Adrenal gland (tissue), 12 donors: Measurements from ENCODE around the gene ZNF277. TPM values are rescaled to one million over a fixed set of nuclear protein-coding genes. Genes with fewer than 3 reads are reported as not detected.

Experiments used
- DNase-seq, 7 donors: peaks; one replicate each; pipeline ENCODE4 v3.0.0-alpha.2; 2019 to 2020
- H3K27ac ChIP-seq, 5 donors: fragments of 200-600 bp; sonication (generic) in 4 of 5; 1 replicate in 3 of 5; 2 replicates in 2 of 5; pipeline versions ENCODE4 v1.5.1 to v1.8.0; 2016 to 2020; ENCODE audit warnings: mild to moderate bottlenecking in 1 of 5
- H3K27me3 ChIP-seq: fragments of 200-600 bp; 2 replicates; pipeline ENCODE4 v1.8.0; 2021
- H3K36me3 ChIP-seq, 2 donors: fragments of 200-600 bp; replicated peaks in 1 of 2; 1 replicate in 1 of 2; 2 replicates in 1 of 2; pipeline versions ENCODE4 v1.5.1 to v1.8.0; 2018 to 2022
- H3K4me1 ChIP-seq, 2 donors: fragments of 200-600 bp; replicated peaks in 1 of 2; 1 replicate in 1 of 2; 2 replicates in 1 of 2; pipeline versions ENCODE4 v1.5.1 to v1.8.0; 2018 to 2021
- H3K4me3 ChIP-seq, 4 donors: fragments of 200-600 bp; sonication (generic) in 3 of 4; one replicate each; pipeline ENCODE4 v1.5.1; 2016 to 2018
- H3K9me3 ChIP-seq, 3 donors: fragments of 200-600 bp; sonication (generic) in 1 of 3; replicated peaks in 1 of 3; 1 replicate in 2 of 3; 2 replicates in 1 of 3; pipeline versions ENCODE4 v1.5.1 to v1.8.0; 2016 to 2021
- POLR2A ChIP-seq, 2 donors: fragments of 450-650 bp; IDR thresholded peaks; one replicate each; pipeline ENCODE4 v1.6.1; 2017; ENCODE audit warnings: antibody characterized with exemption in 2 of 2, mild to moderate bottlenecking in 2 of 2, moderate library complexity in 1 of 2
- WGBS, 4 donors: extraction: QIAGEN DNeasy Blood & Tissue Kit in 2 of 4; methylation state at CpG; one replicate each; pipeline versions ENCODE4 v1.1.5 to v1.1.7; 2013 to 2017; 5-methylcytosine and 5-hydroxymethylcytosine counted together
- intact Hi-C, 2 donors: fragments of 100-400 bp; cut with DNase I; formaldehyde crosslinking; loops; one replicate each; pipeline versions ENCODE4 v1.14.1 to v1.15.0; 2022 to 2023
- polyA plus RNA-seq, 3 donors: library from polyadenylated mRNA; stranded (reverse); fragments of 200-250 nt in 2 of 3; fragments of 350-450 nt in 1 of 3; fragmentation: Illumina TruSeq in 1 of 3; extraction: RNeasy Lipid Tissue Mini Kit (QIAGEN cat#74804) in 1 of 3; gene quantifications; one replicate each; pipeline ENCODE4 v1.2.3, GENCODE V29; 2013 to 2014
- total RNA-seq, 9 donors: library from RNA; depleted of rRNA in 4 of 9; stranded (reverse); fragments of >200 nt in 4 of 9; fragments of 120-200 nt in 1 of 9; fragmentation: NEBNext Ultra II Directional in 1 of 9; extraction: Animal tissue kit (Norgen Biotek cat#: 25700) in 1 of 9; gene quantifications; one replicate each; pipeline versions ENCODE4 v1.1.0 to v1.2.4, GENCODE V29; 2013 to 2023
- TF ChIP-seq, protein P1 (sequence below), 6 experiments: fragments of 450-650 bp in 4 of 6; fragments of 200-600 bp in 2 of 6; sonication (generic) in 1 of 6; IDR thresholded peaks; 1 replicate in 5 of 6; 2 replicates in 1 of 6; pipeline versions ENCODE4 v1.5.1 to v1.8.0; 2016 to 2021; ENCODE audit warnings: antibody characterized with exemption in 6 of 6, mild to moderate bottlenecking in 2 of 6, moderate library complexity in 1 of 6
- donor health status: healthy with polysubstance abuse.
- donor health status: Bipolar disorder and iron deficiency.
- donor health status: DM: yes; HTN: yes; CAD: no.
- donor health status: DM: no; HTN: no; CAD: no.
- donor health status: DM: no; HTN: no; CAD: no.
- donor health status: DM: yes; HTN: yes; CAD: no.

Gene ZNF277
- total and polyA plus RNA-seq, 12 donors: 12.6 to 30.6 (median 19.7) TPM

DNA sequence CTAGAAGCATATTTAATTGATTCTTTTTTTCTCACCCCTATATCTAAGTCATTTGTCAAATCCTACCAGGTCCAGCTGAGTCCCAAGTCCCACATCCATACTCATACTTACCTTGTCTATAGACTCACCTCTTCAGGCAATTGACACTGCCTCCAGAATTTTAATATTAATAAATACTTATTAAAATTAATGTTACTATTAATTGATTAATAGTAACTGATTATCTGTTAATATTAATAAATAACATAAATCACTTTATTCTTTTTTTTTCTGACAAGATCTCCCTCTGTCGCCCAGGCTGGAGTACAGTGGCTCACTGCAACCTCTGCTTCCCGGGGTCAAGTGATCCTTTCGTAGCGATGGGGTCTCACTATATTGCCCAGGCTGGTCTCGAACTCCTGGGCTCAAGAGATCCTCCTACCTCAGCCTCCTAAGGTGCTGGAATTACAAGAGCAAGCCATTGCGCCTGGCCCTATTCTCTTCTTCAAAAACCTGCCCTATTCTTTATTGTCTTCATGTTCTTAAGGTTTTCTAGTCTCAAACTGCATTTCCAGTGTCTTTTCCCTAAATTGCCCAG lies 94.4 kb downstream of the ZNF277 start:
- H3K9me3 ChIP-seq: no peaks in the 10 kb centered on the region
- intact Hi-C loops: no loop called here
- TF ChIP-seq, protein P1, sequence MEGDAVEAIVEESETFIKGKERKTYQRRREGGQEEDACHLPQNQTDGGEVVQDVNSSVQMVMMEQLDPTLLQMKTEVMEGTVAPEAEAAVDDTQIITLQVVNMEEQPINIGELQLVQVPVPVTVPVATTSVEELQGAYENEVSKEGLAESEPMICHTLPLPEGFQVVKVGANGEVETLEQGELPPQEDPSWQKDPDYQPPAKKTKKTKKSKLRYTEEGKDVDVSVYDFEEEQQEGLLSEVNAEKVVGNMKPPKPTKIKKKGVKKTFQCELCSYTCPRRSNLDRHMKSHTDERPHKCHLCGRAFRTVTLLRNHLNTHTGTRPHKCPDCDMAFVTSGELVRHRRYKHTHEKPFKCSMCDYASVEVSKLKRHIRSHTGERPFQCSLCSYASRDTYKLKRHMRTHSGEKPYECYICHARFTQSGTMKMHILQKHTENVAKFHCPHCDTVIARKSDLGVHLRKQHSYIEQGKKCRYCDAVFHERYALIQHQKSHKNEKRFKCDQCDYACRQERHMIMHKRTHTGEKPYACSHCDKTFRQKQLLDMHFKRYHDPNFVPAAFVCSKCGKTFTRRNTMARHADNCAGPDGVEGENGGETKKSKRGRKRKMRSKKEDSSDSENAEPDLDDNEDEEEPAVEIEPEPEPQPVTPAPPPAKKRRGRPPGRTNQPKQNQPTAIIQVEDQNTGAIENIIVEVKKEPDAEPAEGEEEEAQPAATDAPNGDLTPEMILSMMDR (IDR thresholded peaks at IDR 0.05): no peak
- TF ChIP-seq POLR2A (IDR thresholded peaks at IDR 0.05): no peak
- H3K4me3 ChIP-seq: no peak overlapping the region
- H3K27me3 ChIP-seq: no peaks in the 10 kb centered on the region
- DNase-seq: no peak
- H3K36me3 ChIP-seq: no peaks in the 10 kb centered on the region
- peaks cover 0 to 3% of the 10 kb centered on the region in 2 donors for H3K4me1 ChIP-seq
- 96 to 98% (median 98%) methylated on average over 6 of the region's 6 CpGs for WGBS, 4 donors
- H3K27ac ChIP-seq: no peak overlapping the region

DNA sequence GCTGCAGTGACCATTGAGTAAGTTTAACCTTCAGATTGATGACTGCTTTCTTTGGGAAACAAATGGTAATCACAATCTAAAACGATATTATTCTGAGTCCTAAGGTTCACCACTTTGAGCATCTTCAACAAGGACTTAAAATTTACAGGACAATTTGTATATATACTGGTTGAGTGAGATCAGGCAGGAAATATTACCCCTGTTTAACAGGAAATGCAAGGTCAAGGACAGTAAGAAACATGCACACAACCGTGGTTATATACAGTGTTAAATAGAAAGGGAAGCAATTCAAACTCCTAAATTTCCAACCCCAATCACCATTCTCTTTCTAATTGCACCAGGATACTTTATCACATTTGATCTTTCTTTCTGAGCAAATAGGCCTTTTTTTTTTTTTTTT lies 96.1 kb downstream of the ZNF277 start:
- no peaks in the 10 kb centered on the region for H3K27me3 ChIP-seq
- H3K27ac ChIP-seq: no peak overlapping the region
- intact Hi-C loops: no loop called here
- WGBS, 4 donors: 35 to 52% (median 45%) methylated on average over 2 of the region's 2 CpGs
- H3K4me3 ChIP-seq: no peak overlapping the region
- no peaks in the 10 kb centered on the region for H3K9me3 ChIP-seq
- no peaks in the 10 kb centered on the region for H3K36me3 ChIP-seq
- H3K4me1 ChIP-seq: peaks cover 0 to 3% of the 10 kb centered on the region in 2 donors
- DNase-seq: no peak
- TF ChIP-seq, protein P1 (IDR thresholded peaks at IDR 0.05): no peak
- TF ChIP-seq POLR2A (IDR thresholded peaks at IDR 0.05): no peak

DNA sequence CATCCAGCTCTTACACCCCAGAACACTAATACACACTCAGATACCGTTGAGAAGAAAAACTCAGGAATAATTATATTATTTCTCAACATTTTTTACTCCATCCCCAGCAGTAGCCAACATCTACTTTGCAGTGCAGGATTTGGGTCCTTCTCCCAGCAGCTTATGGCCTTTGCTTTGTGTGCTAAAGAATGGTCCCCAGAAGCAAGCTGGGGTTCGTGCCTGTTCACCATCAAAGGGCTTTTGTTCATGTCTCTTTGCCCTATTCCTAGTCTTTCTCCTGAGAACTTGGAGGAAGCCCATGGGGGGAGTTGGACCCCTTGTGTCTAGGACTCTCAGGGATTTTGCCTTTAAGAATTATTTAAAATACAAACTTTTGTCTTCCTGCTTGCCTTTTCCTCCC lies 100.4 kb downstream of the ZNF277 start:
- no peak for DNase-seq
- intact Hi-C loops: no loop called here
- H3K4me1 ChIP-seq: peaks cover 0 to 3% of the 10 kb centered on the region in 2 donors
- H3K27ac ChIP-seq: no peak overlapping the region
- TF ChIP-seq POLR2A (IDR thresholded peaks at IDR 0.05): no peak
- TF ChIP-seq, protein P1 (IDR thresholded peaks at IDR 0.05): no peak
- WGBS, 4 donors: 93 to 98% (median 94%) methylated on average over 2 of the region's 2 CpGs
- H3K36me3 ChIP-seq: no peaks in the 10 kb centered on the region
- no peaks in the 10 kb centered on the region for H3K9me3 ChIP-seq
- H3K4me3 ChIP-seq: no peak overlapping the region
- no peaks in the 10 kb centered on the region for H3K27me3 ChIP-seq

DNA sequence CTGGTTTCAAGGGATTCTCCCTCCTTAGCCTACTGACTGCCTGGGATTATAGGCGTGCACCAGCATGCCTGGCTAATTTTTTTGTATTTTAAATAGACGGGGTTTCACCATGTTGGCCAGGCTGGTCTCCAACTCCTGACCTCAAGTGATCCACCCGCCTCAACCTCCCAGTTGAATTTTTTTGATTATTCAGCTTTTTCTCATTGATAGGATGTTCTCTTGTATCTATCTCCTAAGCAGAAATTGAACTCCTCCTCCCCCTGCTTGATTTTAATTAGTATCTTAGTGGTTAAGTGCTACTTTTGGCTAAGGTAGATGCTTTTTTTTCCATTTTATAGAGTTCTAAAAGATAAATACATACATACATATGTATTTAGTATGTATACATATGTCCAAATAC lies 101.0 kb downstream of the ZNF277 start:
- Histone ChIP-seq H3K4me1 (no peaks in the 10 kb centered on the region), H3K27me3 (no peaks in the 10 kb centered on the region), H3K4me3 (no peak overlapping the region), H3K36me3 (no peaks in the 10 kb centered on the region), H3K9me3 (no peaks in the 10 kb centered on the region), H3K27ac (no peak overlapping the region)
- intact Hi-C loops: no loop called here
- no peak for DNase-seq
- 92 to 97% (median 94%) methylated on average over 3 of the region's 3 CpGs for WGBS, 4 donors
- TF ChIP-seq POLR2A (IDR thresholded peaks at IDR 0.05): no peak
- TF ChIP-seq, protein P1 (IDR thresholded peaks at IDR 0.05): no peak
